ENCODE results near the gene ATP2B2. TPM values are rescaled to one million over a fixed set of nuclear protein-coding genes. Genes with fewer than 3 reads are reported as not detected.

Gene ATP2B2
- total RNA-seq, 4 donors from 2014 or later, result 0.42 to 2.0 (median 1.1) TPM

GRCh38 chr3:10354361-10355015 is 150.9 kb downstream of the ATP2B2 start:
- DNase-seq (ENCODE audit: low spot score in 2 of 2), result no peak
- peaks cover 0 to 8% (median 0%) of the 10 kb centered on the region in 4 donors for H3K4me1 ChIP-seq
- H3K36me3 ChIP-seq, result peaks cover 0 to 10% (median 0%) of the 10 kb centered on the region in 3 donors
- no peaks in the 10 kb centered on the region for H3K27me3 ChIP-seq
- no peak overlapping the region for H3K4me3 ChIP-seq
- 44 to 48% methylated on average over 13 of the region's 13 CpGs for WGBS, 2 donors
- TF ChIP-seq CTCF (IDR thresholded peaks at IDR 0.05), result no peak
- TF ChIP-seq POLR2A (IDR thresholded peaks at IDR 0.05), result no peak
- no peak for TF ChIP-seq EP300 (IDR thresholded peaks at IDR 0.05)
- H3K27ac ChIP-seq, result no peak overlapping the region
- no peaks in the 10 kb centered on the region for H3K9me3 ChIP-seq

DNA sequence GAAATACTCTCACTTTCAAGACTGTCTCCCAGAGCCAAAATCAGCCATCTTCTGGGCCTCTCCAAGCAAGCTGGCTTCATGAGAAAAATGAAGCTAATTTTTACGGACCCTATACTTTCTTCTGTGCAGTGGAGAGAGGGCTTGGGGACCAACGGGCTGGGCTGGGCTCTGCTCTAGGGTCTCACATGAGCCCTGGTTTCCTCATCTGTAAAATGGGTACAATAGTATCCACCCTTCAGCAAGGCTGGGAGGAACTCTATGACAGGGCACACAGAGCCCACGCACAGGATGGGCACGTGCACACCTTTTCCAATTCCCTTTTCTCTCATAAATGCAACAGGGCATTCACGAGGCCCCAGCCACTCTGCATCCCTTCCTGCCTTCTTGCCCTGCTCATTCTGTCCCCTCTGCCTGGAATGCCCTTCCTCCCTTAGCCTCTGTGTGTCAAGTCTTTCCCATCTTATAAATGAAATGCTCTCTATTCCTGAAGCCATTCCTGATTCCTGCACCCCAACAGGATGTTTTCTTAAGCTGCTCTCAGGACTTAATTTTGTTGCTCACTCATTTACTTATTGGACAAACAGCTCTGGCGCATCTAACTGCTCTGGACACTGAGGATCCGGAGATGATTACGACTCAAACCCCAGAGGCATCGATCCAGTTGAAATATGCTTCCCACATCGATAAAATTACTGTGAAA is 151.6 kb downstream of the ATP2B2 start:
- peaks cover 0 to 8% (median 0%) of the 10 kb centered on the region in 4 donors for H3K4me1 ChIP-seq
- no peaks in the 10 kb centered on the region for H3K27me3 ChIP-seq
- 46 to 47% methylated on average over 9 to 10 of the region's 10 CpGs for WGBS, 2 donors
- H3K4me3 ChIP-seq, result no peak overlapping the region
- H3K27ac ChIP-seq, result no peak overlapping the region
- peaks cover 0 to 10% (median 0%) of the 10 kb centered on the region in 3 donors for H3K36me3 ChIP-seq
- DNase-seq (ENCODE audit: low spot score in 2 of 2), result no peak
- no peak for TF ChIP-seq EP300 (IDR thresholded peaks at IDR 0.05)
- TF ChIP-seq CTCF (IDR thresholded peaks at IDR 0.05), result no peak
- TF ChIP-seq POLR2A (IDR thresholded peaks at IDR 0.05), result no peak
- no peaks in the 10 kb centered on the region for H3K9me3 ChIP-seq

DNA sequence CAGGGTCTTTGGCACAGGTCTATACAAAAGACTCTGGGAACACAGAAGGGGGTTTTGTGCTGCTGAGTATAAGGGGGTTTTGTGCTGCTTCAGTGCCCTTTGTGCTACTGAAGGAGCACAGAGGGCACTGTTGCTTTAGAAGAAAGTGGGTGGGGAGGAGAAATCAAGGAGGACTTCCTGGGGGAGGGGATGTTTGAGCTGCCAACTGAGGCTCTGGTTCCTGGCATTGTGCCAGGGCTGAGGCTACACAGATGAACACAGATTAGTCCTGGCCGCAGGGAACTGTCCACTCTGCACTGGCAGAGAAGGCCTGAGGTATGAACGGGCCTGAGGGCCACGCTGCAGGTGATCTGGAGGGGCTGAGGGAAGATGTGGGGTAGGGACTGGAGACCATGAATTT is 152.2 kb downstream of the ATP2B2 start:
- H3K27me3 ChIP-seq, result no peaks in the 10 kb centered on the region
- peaks cover 0 to 8% (median 0%) of the 10 kb centered on the region in 4 donors for H3K4me1 ChIP-seq
- H3K4me3 ChIP-seq, result no peak overlapping the region
- TF ChIP-seq CTCF (IDR thresholded peaks at IDR 0.05), result no peak
- TF ChIP-seq EP300 (IDR thresholded peaks at IDR 0.05), result no peak
- TF ChIP-seq POLR2A (IDR thresholded peaks at IDR 0.05), result no peak
- no peaks in the 10 kb centered on the region for H3K9me3 ChIP-seq
- H3K36me3 ChIP-seq, result peaks cover 0 to 10% (median 0%) of the 10 kb centered on the region in 3 donors
- DNase-seq (ENCODE audit: low spot score in 2 of 2), result no peak
- H3K27ac ChIP-seq, result no peak overlapping the region
- WGBS, 2 donors, result 78 to 82% methylated on average over 3 of the region's 3 CpGs

DNA sequence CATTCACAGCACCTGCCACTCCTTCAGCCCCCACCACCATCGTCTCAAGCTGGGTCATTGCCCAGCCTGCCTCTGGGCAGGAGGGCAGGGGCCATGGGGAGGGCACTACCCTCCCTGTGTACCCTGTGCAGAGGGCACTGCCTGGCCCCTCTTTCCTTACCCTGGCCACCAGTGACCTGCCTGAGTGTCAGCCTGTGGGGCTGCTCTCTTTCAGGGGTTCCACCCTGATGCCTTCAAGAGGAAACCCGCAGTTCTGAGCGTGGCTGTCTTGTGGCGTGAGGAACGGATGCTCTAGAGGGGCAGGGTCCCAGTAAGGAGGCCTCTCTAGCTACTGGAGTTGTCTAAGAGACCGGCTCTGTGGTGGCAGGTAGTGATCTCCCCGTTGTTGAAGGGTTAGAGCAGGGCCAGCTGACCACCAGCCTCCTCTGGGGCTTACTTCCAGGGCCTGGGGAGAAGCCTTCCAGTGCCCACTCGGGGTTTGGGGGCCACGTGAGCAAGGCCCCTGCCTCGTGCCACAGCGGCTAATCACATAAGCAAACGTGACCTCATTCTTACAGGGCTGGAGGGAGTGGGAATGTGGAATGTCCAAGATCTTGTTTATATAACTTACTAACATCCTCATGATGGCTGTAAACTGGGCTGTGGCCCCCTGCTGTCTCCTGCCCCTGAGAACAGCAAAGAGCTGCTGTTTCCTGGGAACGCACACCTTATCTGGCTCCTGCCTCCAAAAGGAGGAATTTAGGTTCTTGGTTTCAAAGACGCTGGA is 153.1 kb downstream of the ATP2B2 start:
- no peak for DNase-seq (ENCODE audit: low spot score in 2 of 2)
- H3K27me3 ChIP-seq, result no peaks in the 10 kb centered on the region
- H3K4me3 ChIP-seq, result no peak overlapping the region
- 53 to 64% methylated on average over 11 to 14 of the region's 14 CpGs for WGBS, 2 donors
- H3K36me3 ChIP-seq, result peaks cover 0 to 6% (median 0%) of the 10 kb centered on the region in 3 donors
- H3K4me1 ChIP-seq, result peaks cover 0 to 8% (median 0%) of the 10 kb centered on the region in 4 donors
- TF ChIP-seq EP300 (IDR thresholded peaks at IDR 0.05) (no peak), POLR2A (IDR thresholded peaks at IDR 0.05) (no peak), CTCF (IDR thresholded peaks at IDR 0.05) (no peak)
- H3K27ac ChIP-seq, result no peak overlapping the region
- H3K9me3 ChIP-seq, result no peaks in the 10 kb centered on the region

Measured in tibial nerve (tissue), 4 donors.